Mesodermal cell (in vitro differentiated cells): ENCODE data around the gene CHST13.
"Not testable (repeated sequence)": the region's sequence is repeated elsewhere in the genome, so short reads cannot be mapped to it uniquely, and the experiment has no call there.

Experiments used
- H3K27ac ChIP-seq: 2 replicates; pipeline ENCODE4 v1.7.0; 2013; ENCODE audit warnings: mild to moderate bottlenecking, low read depth, low read length, moderate library complexity; ENCODE audit not compliant: severe bottlenecking
- H3K36me3 ChIP-seq: 2 replicates; pipeline ENCODE4 v1.7.1; 2013; ENCODE audit warnings: mild to moderate bottlenecking, low read length, moderate library complexity; ENCODE audit not compliant: control insufficient read depth, insufficient read depth
- H3K4me1 ChIP-seq: one replicate; pipeline ENCODE4 v1.7.1; 2013; ENCODE audit warnings: mild to moderate bottlenecking, low read length; ENCODE audit not compliant: insufficient read depth, control insufficient read depth, poor library complexity, severe bottlenecking
- H3K4me3 ChIP-seq: 2 replicates; pipeline ENCODE4 v1.7.0; 2013; ENCODE audit warnings: low read length, control low read depth, mild to moderate bottlenecking; ENCODE audit not compliant: insufficient read depth, poor library complexity, severe bottlenecking; ENCODE audit errors: extremely low read depth
- H3K9me3 ChIP-seq: 2 replicates; pipeline ENCODE4 v1.7.1; 2013; ENCODE audit warnings: mild to moderate bottlenecking, low read length, moderate library complexity; ENCODE audit not compliant: control insufficient read depth
- WGBS, 2 experiments: methylation state at CpG; one replicate each; pipeline ENCODE4 v1.1.5; 2013; ENCODE audit warnings: missing lambda C conversion rate in 2 of 2; ENCODE audit not compliant: insufficient coverage in 2 of 2; 5-methylcytosine and 5-hydroxymethylcytosine counted together

The CHST13 gene

GRCh38 chr3:126527006-126527405, 3.1 kb downstream of the CHST13 start:
- Histone ChIP-seq H3K4me1 (no peaks in the 10 kb centered on the region), H3K27ac (no peak overlapping the region), H3K36me3 (no peaks in the 10 kb centered on the region), H3K4me3 (no peak overlapping the region), H3K9me3 (no peaks in the 10 kb centered on the region)
- WGBS, 2 experiments: 74 to 89% methylated on average over 3 to 5 of the region's 7 CpGs

- Histone ChIP-seq H3K9me3 (no peaks in the 10 kb centered on the region), H3K27ac (no peak overlapping the region), H3K36me3 (no peaks in the 10 kb centered on the region), H3K4me3 (no peak overlapping the region), H3K4me1 (no peaks in the 10 kb centered on the region)
- 65 to 71% methylated on average over 4 of the region's 6 CpGs for WGBS, 2 experiments
Measured at GRCh38 chr3:126527455-126528211, 3.7 kb downstream of the CHST13 start.

GRCh38 chr3:126528419-126528799, 4.5 kb downstream of the CHST13 start:
- Histone ChIP-seq H3K27ac (no peak overlapping the region), H3K36me3 (no peaks in the 10 kb centered on the region), H3K4me1 (no peaks in the 10 kb centered on the region), H3K4me3 (no peak overlapping the region), H3K9me3 (no peaks in the 10 kb centered on the region)
- 67 to 79% methylated on average over 1 to 2 of the region's 5 CpGs for WGBS, 2 experiments

GRCh38 chr3:126528800-126529541, 5.0 kb downstream of the CHST13 start:
- no peaks in the 10 kb centered on the region for H3K4me1 ChIP-seq
- no peak overlapping the region for H3K27ac ChIP-seq
- H3K9me3 ChIP-seq: no peaks in the 10 kb centered on the region
- H3K4me3 ChIP-seq: no peak overlapping the region
- 91 to 96% methylated on average over 9 to 13 of the region's 14 CpGs for WGBS, 2 experiments
- H3K36me3 ChIP-seq: no peaks in the 10 kb centered on the region

- Histone ChIP-seq H3K9me3 (no peaks in the 10 kb centered on the region), H3K4me3 (no peak overlapping the region), H3K27ac (no peak overlapping the region), H3K36me3 (no peaks in the 10 kb centered on the region), H3K4me1 (no peaks in the 10 kb centered on the region)
- 58 to 67% methylated on average over 6 of the region's 7 CpGs for WGBS, 2 experiments
Measured at GRCh38 chr3:126529585-126530170, 5.7 kb downstream of the CHST13 start.

- H3K4me3 ChIP-seq: no peak overlapping the region
- H3K9me3 ChIP-seq: no peaks in the 10 kb centered on the region
- no peaks in the 10 kb centered on the region for H3K4me1 ChIP-seq
- H3K36me3 ChIP-seq: no peaks in the 10 kb centered on the region
- 85 to 86% methylated on average over 18 of the region's 18 CpGs for WGBS, 2 experiments
- no peak overlapping the region for H3K27ac ChIP-seq
Measured at GRCh38 chr3:126530171-126531050, 6.5 kb downstream of the CHST13 start.

- Histone ChIP-seq H3K4me1 (no peaks in the 10 kb centered on the region), H3K4me3 (no peak overlapping the region), H3K9me3 (no peaks in the 10 kb centered on the region), H3K36me3 (no peaks in the 10 kb centered on the region), H3K27ac (no peak overlapping the region)
- WGBS, 2 experiments: 89 to 94% methylated on average over 6 of the region's 6 CpGs
Measured at GRCh38 chr3:126531051-126531330, 7.0 kb downstream of the CHST13 start.

GRCh38 chr3:126533506-126533905, 9.6 kb downstream of the CHST13 start:
- Histone ChIP-seq H3K27ac (no peak overlapping the region), H3K4me3 (no peak overlapping the region), H3K36me3 (no peaks in the 10 kb centered on the region), H3K4me1 (no peaks in the 10 kb centered on the region), H3K9me3 (no peaks in the 10 kb centered on the region)

- H3K4me3 ChIP-seq, H3K4me1 ChIP-seq, H3K9me3 ChIP-seq, H3K27ac ChIP-seq, H3K36me3 ChIP-seq: not testable (repeated sequence)
- 67 to 68% methylated on average over 1 to 3 of the region's 7 CpGs for WGBS, 2 experiments
Measured at GRCh38 chr3:126534716-126535115, 10.8 kb downstream of the CHST13 start.

GRCh38 chr3:126535636-126536035, 11.7 kb downstream of the CHST13 start:
- H3K4me3 ChIP-seq: no peak overlapping the region
- H3K4me1 ChIP-seq: no peaks in the 10 kb centered on the region
- H3K27ac ChIP-seq: no peak overlapping the region
- H3K9me3 ChIP-seq: no peaks in the 10 kb centered on the region
- H3K36me3 ChIP-seq: no peaks in the 10 kb centered on the region
